Trophoblast cell (in vitro differentiated cells and primary cell): ENCODE results near the gene BPIFA1.

Experiments
- DNase-seq, 2 donors: peaks; one replicate each; pipeline ENCODE4 v3.0.0-alpha.2; 2016
- H2AFZ ChIP-seq: 2 replicates; pipeline ENCODE4 v1.6.1; 2013; ENCODE audit warnings: low read length, moderate library complexity, mild to moderate bottlenecking; ENCODE audit not compliant: insufficient read depth, poor library complexity
- H2AK5ac ChIP-seq: 2 replicates; pipeline ENCODE4 v1.6.1; 2013; ENCODE audit warnings: mild to moderate bottlenecking, low read length
- H2BK120ac ChIP-seq: 2 replicates; pipeline ENCODE4 v1.6.1; 2013; ENCODE audit warnings: low read length, mild to moderate bottlenecking, moderate library complexity; ENCODE audit not compliant: insufficient read depth, poor library complexity
- H2BK12ac ChIP-seq: 2 replicates; pipeline ENCODE4 v1.6.1; 2013; ENCODE audit warnings: mild to moderate bottlenecking, low read length, moderate library complexity
- H2BK5ac ChIP-seq: 2 replicates; pipeline ENCODE4 v1.6.1; 2013; ENCODE audit warnings: low read length, low read depth, moderate library complexity, mild to moderate bottlenecking; ENCODE audit not compliant: poor library complexity
- H3K14ac ChIP-seq: 2 replicates; pipeline ENCODE4 v1.6.1; 2013; ENCODE audit warnings: mild to moderate bottlenecking, low read length
- H3K18ac ChIP-seq: 2 replicates; pipeline ENCODE4 v1.6.1; 2013; ENCODE audit warnings: mild to moderate bottlenecking, low read length
- H3K23ac ChIP-seq: 2 replicates; pipeline ENCODE4 v1.6.1; 2013; ENCODE audit warnings: low read length
- H3K27ac ChIP-seq: 2 replicates; pipeline ENCODE4 v1.5.1; 2013; ENCODE audit warnings: low read depth, mild to moderate bottlenecking, inconsistent platforms, low read length, moderate library complexity
- H3K27me3 ChIP-seq: 2 replicates; pipeline ENCODE4 v1.6.1; 2013; ENCODE audit warnings: inconsistent platforms, mild to moderate bottlenecking, low read length, moderate library complexity; ENCODE audit not compliant: insufficient read depth
- H3K36me3 ChIP-seq, 2 experiments: 1 replicate in 1 of 2; 2 replicates in 1 of 2; pipeline ENCODE4 v1.6.1; 2013; ENCODE audit warnings: low read length in 2 of 2, mild to moderate bottlenecking in 2 of 2, moderate library complexity in 1 of 2; ENCODE audit not compliant: insufficient read depth in 2 of 2, control insufficient read depth in 1 of 2
- H3K4ac ChIP-seq: 2 replicates; pipeline ENCODE4 v1.6.1; 2013; ENCODE audit warnings: low read depth, mild to moderate bottlenecking, low read length, moderate library complexity
- H3K4me1 ChIP-seq, 2 experiments: 1 replicate in 1 of 2; 2 replicates in 1 of 2; pipeline ENCODE4 v1.6.1; 2013; ENCODE audit warnings: low read length in 2 of 2, mild to moderate bottlenecking in 2 of 2, moderate library complexity in 1 of 2; ENCODE audit not compliant: insufficient read depth in 2 of 2, control insufficient read depth in 1 of 2
- H3K4me2 ChIP-seq: 2 replicates; pipeline ENCODE4 v1.6.1; 2013; ENCODE audit warnings: inconsistent platforms, mild to moderate bottlenecking, low read length, moderate library complexity
- H3K4me3 ChIP-seq: 2 replicates; pipeline ENCODE4 v1.5.1; 2013; ENCODE audit warnings: mild to moderate bottlenecking, low read depth, low read length, inconsistent platforms
- H3K79me1 ChIP-seq: one replicate; pipeline ENCODE4 v1.6.1; 2013; ENCODE audit warnings: low read length
- H3K79me2 ChIP-seq: 2 replicates; pipeline ENCODE4 v1.6.1; 2013; ENCODE audit warnings: low read length, mild to moderate bottlenecking; ENCODE audit not compliant: control insufficient read depth, insufficient read depth, poor library complexity
- H3K9ac ChIP-seq: 2 replicates; pipeline ENCODE4 v1.6.1; 2013; ENCODE audit warnings: mild to moderate bottlenecking, low read length
- H3K9me3 ChIP-seq: 2 replicates; pipeline ENCODE4 v1.6.1; 2013; ENCODE audit warnings: low read depth, mild to moderate bottlenecking, control low read depth, inconsistent platforms, low read length; ENCODE audit not compliant: insufficient read depth
- H4K12ac ChIP-seq: 2 replicates; pipeline ENCODE4 v1.6.1; 2013; ENCODE audit warnings: low read depth, mild to moderate bottlenecking, low read length, moderate library complexity
- H4K8ac ChIP-seq: 2 replicates; pipeline ENCODE4 v1.6.1; 2013; ENCODE audit warnings: low read depth, mild to moderate bottlenecking, low read length, moderate library complexity
- H4K91ac ChIP-seq: one replicate; pipeline ENCODE4 v1.6.1; 2013; ENCODE audit warnings: low read depth, mild to moderate bottlenecking, low read length, moderate library complexity
- WGBS: extraction: QIAGEN DNeasy Blood & Tissue Kit; methylation state at CpG from one replicate; pipeline ENCODE4 v1.1.7; 2013; ENCODE audit warnings: missing lambda C conversion rate; ENCODE audit not compliant: insufficient read length, insufficient coverage; ENCODE audit errors: extremely low coverage; 5-methylcytosine and 5-hydroxymethylcytosine counted together

The BPIFA1 gene

DNA sequence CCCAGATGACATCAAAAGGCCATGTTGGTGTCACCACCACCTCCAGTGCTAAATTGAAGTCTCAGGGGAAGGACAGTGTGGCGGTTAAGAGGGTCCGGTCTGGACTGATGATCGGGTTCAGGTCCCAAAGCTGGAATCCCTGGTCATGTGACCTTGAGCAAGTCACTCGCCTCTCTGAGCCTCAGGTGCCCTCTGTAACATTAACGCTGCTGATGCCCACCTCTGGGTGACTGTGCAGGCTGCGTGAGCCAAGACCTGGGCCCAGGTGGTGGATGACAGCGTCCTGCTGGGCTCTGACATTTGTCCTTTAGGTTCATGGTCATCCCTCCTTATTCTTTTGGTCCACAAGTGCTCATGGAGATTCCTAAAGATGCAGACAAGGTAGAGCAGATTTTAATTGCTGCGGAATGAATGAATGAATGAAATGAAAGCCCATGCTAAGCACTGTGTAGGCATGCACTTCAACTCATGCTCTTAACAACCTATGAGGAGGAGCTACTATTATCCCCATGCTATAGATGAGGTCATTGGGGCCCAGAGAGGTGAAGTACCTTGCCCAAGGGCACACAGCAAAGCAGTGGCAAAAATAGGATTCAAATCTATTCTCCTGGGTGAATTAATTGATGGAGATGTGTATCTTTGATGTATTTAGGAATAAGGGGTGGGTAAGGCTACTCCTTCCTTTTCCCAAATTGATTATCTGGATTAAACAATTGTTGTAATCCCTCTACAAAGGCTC, 46.6 kb downstream of the BPIFA1 start:
- H2BK12ac ChIP-seq: no peak overlapping the region

DNA sequence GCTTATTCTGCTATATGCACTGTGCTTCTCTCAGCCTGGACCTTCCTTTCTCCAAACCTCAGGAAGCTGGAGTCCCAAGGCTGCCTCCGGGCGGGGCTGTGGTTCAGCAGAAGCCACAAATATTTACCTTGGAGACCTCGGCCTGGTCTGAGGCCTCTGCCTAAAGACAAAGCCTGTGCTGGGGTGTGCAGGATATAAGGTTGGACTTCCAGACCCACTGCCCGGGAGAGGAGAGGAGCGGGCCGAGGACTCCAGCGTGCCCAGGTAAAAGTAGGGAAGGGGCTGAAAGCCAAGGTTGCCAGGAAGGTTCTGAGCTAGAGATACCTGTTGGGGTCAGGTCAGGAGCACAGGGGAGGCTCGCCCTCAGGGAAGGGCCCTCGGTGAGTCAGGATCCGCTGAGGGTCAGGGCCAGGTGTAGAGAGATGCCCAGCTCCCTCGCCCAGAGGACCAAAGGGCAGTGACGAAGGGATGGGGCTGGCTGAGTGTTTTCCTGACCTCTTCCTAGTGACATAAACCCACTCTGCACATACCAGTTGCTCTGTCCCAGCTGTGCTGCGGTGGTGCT, 47.3 kb downstream of the BPIFA1 start, which contains the start of gene BPIFB1:
BPIFB1 (plus strand) TSS at position 224 of the 565 bp plus-strand sequence. CDS start 2,860 bp downstream, outside the sequence.
- Histone ChIP-seq H3K14ac (no peak within 1 kb of the TSS), H3K27me3 (no peaks in the 10 kb centered on the region), H3K9ac (no peak within 1 kb of the TSS), H3K4me3 (peak within 1 kb of the TSS; percentile 3), H2AFZ (no peak within 1 kb of the TSS), H3K79me1 (no peaks in the 10 kb centered on the region), H4K12ac (no peak within 1 kb of the TSS), H2BK12ac (no peak within 1 kb of the TSS), H2BK5ac (no peak within 1 kb of the TSS), H3K4me1 (no peaks in the 10 kb centered on the region), H3K9me3 (peaks cover 2% of the 10 kb centered on the region), H3K4me2 (no peak within 1 kb of the TSS), H2BK120ac (no peak within 1 kb of the TSS), H4K91ac (no peak within 1 kb of the TSS), H3K79me2 (no peaks in the 10 kb centered on the region), H3K4ac (no peak within 1 kb of the TSS), H3K27ac (no peak within 1 kb of the TSS), H3K18ac (no peak within 1 kb of the TSS), H3K23ac (no peak within 1 kb of the TSS), H3K36me3 (no peaks in the 10 kb centered on the region), H4K8ac (no peak within 1 kb of the TSS), H2AK5ac (no peak within 1 kb of the TSS)
- WGBS: no CpG with 5 or more reads among the region's 13 CpGs
- DNase-seq: no peak

More for the DNA sequence above, 46.6 kb downstream of the BPIFA1 start:
- Histone ChIP-seq H3K79me2 (no peaks in the 10 kb centered on the region), H3K4me1 (no peaks in the 10 kb centered on the region), H4K8ac (no peak overlapping the region), H3K9me3 (no peaks in the 10 kb centered on the region), H3K27me3 (no peaks in the 10 kb centered on the region), H2AK5ac (no peak overlapping the region), H3K4ac (no peak overlapping the region), H3K4me2 (no peak overlapping the region), H4K91ac (no peak overlapping the region), H3K18ac (no peak overlapping the region), H2BK120ac (no peak overlapping the region), H2BK5ac (no peak overlapping the region), H2AFZ (no peak overlapping the region), H3K9ac (no peak overlapping the region), H3K27ac (no peak overlapping the region), H3K79me1 (no peaks in the 10 kb centered on the region), H3K14ac (no peak overlapping the region), H4K12ac (no peak overlapping the region), H3K4me3 (no peak overlapping the region), H3K36me3 (no peaks in the 10 kb centered on the region), H3K23ac (no peak overlapping the region)
- DNase-seq: no peak
- no CpG with 5 or more reads among the region's 8 CpGs for WGBS

DNA sequence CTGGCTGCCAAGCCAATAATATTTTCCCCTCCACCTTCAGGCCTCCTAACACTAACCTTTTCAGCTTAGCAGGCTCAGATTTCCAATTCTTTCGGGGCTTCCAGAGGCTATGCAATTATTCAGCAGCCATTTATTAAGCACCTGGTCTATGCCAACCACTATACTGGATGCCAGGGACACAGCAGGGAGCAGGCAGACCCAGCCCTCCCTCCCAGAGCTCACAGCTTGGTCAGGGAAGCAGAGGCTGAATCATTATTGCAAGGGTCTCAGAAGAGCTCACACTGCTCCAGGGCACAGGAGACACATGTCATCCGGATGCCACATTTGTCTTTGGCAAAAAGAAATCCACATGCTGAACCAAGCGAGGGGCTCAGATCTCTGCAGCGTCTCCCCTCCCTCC, 48.5 kb downstream of the BPIFA1 start:
- Histone ChIP-seq H3K18ac (no peak overlapping the region), H2BK120ac (no peak overlapping the region), H2AFZ (no peak overlapping the region)

DNA sequence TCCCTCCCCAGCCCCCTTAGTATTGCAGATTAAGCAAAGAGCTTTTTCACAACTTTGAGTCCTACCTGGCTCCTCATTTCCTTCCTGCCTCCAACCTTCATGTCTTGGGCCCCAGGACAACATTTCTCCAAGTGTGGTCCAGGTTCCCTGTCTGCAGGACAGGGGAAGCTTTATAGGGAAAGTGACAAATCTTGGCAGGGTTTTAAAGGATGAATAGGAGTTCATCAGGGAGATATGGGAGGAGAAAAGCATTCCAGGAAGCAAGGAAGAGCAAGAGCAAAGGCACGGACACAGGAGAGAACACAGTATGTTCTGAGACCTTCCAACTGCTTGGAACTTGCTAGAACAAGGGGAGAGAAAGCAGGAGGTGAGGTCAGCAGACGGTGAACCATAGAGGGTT, 49.1 kb downstream of the BPIFA1 start:
- H2BK12ac ChIP-seq: no peak overlapping the region
- H4K8ac ChIP-seq: no peak overlapping the region
- H2AK5ac ChIP-seq: no peak overlapping the region
- H3K14ac ChIP-seq: no peak overlapping the region
- no peak overlapping the region for H3K9ac ChIP-seq
- no peak overlapping the region for H3K18ac ChIP-seq
- no peak overlapping the region for H3K23ac ChIP-seq
- H3K4me2 ChIP-seq: no peak overlapping the region
- peaks cover 6% of the 10 kb centered on the region for H3K9me3 ChIP-seq
- H3K79me2 ChIP-seq: no peaks in the 10 kb centered on the region
- no peaks in the 10 kb centered on the region for H3K27me3 ChIP-seq
- no peak overlapping the region for H2BK5ac ChIP-seq
- no peaks in the 10 kb centered on the region for H3K79me1 ChIP-seq
- no peak overlapping the region for H2BK120ac ChIP-seq
- no peak for DNase-seq
- H3K4me1 ChIP-seq: no peaks in the 10 kb centered on the region
- H4K91ac ChIP-seq: no peak overlapping the region
- H3K27ac ChIP-seq: no peak overlapping the region
- no peak overlapping the region for H4K12ac ChIP-seq
- WGBS: no CpG with 5 or more reads among the region's 2 CpGs
- H3K4ac ChIP-seq: no peak overlapping the region
- H3K36me3 ChIP-seq: no peaks in the 10 kb centered on the region
- no peak overlapping the region for H2AFZ ChIP-seq
- H3K4me3 ChIP-seq: no peak overlapping the region

More for the DNA sequence above, 48.5 kb downstream of the BPIFA1 start:
- Histone ChIP-seq H3K27me3 (no peaks in the 10 kb centered on the region), H4K12ac (no peak overlapping the region), H3K23ac (no peak overlapping the region), H4K8ac (no peak overlapping the region), H3K14ac (no peak overlapping the region), H2BK12ac (no peak overlapping the region), H3K79me2 (no peaks in the 10 kb centered on the region), H3K4me3 (no peak overlapping the region), H3K9me3 (peaks cover 6% of the 10 kb centered on the region), H3K36me3 (no peaks in the 10 kb centered on the region), H3K4ac (no peak overlapping the region), H3K4me2 (no peak overlapping the region), H2BK5ac (no peak overlapping the region), H3K9ac (no peak overlapping the region), H3K27ac (no peak overlapping the region), H4K91ac (no peak overlapping the region), H2AK5ac (no peak overlapping the region), H3K4me1 (no peaks in the 10 kb centered on the region), H3K79me1 (no peaks in the 10 kb centered on the region)
- no peak for DNase-seq
- no CpG with 5 or more reads among the region's 4 CpGs for WGBS
